NCI-H774 (cell line): ENCODE measurements around the gene HOXD4.

Source experiments
- DNase-seq: peaks from one replicate; lab custom pipeline; 2025; lab: John Stamatoyannopoulos, UW

HOXD4 gene

DNA sequence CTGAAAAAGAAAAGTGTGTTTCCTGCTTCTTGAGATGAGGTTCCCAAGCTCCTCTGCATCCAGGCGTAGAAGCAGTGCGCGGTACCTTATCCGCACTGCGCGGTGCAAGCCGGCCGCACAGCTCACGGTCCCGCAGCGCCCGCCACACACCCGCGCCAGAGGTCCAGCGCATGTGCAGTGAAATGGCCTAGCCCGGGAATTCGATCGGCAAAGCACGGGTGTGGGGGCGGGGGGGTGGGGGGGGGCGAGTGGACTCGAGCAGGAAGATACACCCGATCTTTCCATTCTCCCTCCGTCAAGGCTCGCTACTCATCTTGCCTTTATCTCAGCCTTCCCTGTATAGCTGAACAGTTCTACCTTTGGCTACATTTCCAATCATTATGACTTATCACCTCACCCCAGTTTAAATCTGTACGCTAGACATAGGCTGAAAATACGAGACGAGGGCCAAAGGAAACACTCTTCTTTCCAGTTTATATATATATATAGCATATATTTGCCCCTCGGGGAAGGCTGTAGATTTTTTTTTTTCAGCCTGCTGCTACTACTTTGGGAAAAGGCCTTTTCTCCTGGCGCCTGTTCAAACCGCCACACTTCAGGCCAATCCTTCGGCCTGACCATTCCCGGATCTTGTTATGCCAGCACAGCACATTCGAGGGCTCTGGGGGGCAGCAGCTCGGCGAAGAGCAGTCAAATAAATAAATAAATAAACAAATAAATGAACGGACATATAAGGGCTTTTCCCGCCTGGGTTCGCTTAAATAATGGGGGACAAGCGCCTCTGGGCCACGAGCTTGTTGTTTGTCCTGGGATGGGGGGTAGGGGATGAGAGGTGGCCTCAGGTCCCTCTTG, 11.5 kb upstream of the HOXD4 start:
- no peak for DNase-seq

DNA sequence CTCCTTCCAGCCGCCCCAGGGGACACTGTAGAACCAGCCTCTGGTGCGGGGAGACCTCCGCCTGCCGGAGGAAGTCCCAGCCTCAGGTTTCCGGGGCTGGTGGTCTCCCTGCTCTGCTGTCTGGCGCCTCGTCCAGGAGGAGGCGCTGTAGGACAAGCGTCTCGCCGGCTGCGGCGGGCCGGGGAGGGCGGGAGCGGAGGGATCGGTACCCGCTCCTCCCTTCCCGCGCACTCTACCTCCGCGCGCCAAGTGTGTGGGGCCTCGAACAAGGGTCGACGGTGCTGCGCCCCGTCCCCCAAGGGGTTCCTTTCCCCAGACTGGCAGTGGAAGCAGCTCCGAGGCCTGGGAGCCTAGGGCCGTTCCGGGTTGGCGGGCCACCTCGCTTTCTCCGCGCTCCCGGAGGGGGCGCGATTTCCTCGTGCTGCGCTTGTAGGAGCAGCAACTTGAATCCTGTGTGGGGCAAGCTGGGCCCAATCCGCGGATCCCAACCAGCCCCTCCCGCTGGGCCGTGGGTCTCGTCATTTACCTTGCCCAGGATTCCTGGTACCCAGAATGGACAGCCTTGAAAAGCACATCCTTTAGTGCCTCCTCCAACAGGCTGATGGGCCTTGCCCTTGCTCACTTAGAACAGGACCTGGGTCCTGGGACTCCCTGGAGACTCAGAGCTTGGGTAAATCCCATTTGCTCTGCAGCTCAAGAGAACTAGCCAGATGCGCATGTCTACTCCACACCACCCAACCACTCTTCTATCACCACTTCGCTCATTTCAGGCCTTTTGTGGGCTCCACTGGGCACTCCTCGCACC, 10.6 kb upstream of the HOXD4 start:
- peak; percentile 75 for DNase-seq

DNA sequence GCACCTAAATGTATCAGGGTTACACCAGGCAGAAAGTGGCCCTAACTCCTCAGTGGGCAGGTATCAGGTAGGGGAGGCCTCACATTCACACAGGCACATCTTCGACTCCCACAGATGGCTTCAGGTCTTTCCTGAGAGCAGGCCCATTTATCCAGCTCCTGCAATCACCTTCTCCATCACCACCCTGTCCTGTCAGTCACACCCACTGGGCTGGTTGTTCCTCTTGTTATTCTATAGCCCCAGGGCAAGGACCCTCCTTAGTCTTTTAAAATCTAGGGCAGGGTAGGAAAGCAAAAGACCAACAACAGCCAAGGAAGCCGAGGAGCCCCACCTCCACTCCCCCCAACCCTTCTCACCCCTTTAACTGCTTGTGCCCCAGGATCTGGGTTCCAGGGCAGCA, 9.1 kb upstream of the HOXD4 start:
- no peak for DNase-seq

DNA sequence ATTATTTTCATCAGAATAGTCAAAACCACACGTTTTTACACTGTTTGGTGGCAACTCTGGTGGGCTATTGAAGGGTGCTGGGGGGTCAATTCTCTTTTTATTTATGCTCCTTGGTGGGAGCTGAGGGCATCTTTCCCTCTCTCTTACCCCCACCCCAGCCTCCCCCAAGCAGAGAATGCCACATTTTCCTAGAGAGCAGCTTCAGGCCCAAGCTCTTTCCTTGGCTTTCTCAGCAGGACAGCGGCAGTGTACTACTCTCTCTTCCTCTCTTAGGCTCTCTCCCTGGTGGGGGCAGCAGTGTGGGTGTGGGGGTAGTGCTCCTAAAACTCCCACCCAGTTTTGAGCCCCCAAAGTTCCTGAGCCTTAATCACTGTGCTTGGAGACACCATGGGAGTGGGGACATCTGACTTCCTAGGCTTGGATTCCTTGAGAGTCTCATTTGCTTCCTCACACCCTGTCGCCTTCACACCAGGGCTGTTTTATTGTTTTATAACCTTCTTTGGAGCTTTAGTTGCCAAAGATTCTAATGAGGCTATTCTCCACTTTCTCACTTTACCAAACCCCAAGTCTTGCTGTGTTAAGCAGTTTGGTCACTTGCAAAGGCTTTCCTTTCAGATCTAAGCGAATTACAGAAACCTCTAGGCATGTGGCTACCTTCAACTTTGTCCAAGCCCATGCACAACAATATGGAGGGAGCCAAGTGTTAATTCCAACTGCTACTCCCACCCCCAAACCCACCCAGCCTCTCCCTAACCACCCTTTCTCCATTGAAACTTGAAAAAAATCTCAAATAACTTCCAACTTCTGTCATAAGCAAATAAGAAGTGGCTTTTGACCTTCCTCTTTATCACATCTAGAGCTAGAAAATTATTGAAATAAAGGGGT, 6.0 kb upstream of the HOXD4 start:
- DNase-seq: no peak

DNA sequence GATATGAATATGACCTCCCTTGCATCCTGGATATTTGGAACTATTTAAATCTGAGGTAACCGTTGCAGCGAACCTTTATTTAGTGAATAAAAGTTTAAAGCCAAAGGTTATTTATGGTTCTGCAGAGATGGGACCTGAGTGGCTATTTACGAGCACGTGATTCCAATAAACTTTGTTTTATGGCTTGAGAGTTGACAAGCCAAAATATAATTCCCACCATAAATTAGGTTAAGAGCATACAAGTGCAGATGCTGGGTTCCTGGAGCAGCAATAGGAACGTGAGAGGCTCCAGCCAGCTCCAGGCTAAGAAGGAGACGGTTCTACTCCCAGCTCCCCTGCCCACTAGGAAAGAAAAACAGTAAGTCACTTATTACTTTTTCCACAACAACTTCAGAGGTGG, 5.2 kb upstream of the HOXD4 start:
- DNase-seq: no peak

DNA sequence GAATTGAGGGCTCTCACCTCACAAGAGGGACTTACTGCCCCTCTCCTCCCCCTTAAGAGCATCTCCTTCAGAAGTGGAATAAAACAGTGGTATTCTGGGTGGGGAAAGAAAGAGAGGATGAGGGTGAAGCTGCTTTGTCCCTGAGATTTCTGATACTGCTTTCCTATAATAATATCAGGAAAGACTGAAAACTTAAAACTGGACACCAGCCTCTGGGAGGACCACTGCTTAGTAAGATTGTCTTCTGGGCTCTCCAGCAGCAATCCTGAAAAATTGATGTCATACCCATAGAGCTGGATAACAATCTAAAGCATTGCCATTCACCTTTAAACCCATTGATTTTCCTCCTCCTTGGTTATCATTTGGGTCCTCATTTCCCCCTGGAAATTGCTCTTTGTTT, 4.7 kb upstream of the HOXD4 start:
- no peak for DNase-seq

DNA sequence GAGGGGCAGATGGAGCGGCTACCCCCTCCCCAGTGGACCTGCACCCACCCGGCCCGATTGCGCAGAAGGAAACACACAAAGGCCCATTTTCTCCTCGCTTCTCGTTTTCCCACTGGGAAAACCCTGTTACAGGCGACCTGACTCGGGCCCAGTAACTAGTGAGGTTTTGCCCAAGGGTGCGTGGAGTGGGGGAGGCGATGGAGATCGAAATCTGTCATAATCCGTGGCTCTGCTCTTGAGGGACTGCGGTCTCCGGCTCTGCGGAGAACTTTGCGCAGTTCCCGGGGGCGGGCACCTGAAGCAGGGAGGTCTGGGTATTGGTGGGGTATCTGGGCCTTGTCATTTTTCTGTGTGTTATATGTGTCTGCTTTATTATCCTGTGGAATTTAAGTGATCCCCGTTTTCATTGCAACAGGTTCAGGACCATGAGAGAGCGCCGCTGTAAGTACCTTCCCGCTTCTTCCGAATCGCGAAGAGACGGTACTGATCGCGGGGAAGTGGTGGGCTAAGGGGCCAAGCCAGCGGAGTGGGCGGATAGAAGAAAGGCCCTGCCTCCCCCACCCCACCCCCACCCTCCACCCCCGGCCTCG, 4.0 kb upstream of the HOXD4 start:
- no peak for DNase-seq

DNA sequence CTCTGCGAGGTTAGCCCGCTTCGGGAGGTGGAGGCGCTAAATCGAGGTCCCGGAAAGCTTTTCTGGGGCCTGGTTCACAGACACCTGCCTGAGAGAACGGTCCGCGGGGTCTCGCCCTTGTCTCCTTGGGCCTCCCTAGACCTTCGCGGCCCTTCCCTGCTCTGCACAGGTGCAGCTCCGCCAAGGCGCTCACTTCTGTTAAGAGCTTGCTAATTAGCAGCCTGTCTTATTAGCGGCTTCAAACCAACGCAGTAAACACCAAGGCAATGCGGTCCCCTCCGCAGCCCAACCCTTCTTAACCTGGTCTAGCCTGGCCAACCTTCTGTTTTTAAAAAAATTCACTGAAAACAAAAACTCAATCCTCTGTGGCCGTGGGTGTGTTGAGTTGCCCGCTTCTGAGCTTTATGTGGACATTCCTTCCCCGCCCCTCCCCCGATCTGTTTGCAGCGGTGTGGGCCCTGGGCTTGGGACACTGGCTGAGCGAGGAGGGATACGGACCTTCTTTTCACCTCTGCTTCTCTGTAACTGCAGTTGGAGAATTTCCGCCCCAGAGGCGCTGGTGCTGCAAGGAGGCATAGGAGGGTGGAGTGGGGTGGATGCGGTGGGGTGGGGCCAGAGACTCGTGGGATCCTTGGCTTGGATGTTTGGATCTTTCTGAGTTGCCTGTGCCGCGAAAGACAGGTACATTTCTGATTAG, 3.4 kb upstream of the HOXD4 start:
- no peak for DNase-seq

DNA sequence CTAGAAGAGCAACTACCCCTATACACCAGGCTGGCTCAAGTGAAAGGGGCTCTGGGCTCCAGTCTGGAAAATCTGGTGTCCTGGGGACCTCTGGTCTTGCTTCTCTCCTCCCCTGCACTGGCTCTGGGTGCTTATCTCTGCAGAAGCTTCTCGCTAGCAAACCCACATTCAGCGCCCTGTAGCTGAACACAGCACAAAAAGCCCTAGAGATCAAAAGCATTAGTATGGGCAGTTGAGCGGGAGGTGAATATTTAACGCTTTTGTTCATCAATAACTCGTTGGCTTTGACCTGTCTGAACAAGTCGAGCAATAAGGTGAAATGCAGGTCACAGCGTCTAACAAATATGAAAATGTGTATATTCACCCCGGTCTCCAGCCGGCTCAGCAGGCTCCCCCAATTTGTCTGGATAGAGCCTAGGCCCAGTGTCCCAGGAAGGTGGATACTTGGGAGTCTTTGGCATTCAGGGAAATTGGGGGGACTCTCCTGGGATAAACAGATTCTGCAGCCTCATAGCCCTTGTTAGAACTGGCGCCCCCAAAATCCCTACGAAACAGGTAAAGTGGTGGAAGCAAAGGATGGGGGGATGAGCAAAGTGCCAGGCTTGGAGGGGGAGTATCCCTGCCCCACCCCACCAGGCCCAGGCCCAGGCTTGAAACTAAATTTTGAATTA, 2.5 kb upstream of the HOXD4 start:
- no peak for DNase-seq

DNA sequence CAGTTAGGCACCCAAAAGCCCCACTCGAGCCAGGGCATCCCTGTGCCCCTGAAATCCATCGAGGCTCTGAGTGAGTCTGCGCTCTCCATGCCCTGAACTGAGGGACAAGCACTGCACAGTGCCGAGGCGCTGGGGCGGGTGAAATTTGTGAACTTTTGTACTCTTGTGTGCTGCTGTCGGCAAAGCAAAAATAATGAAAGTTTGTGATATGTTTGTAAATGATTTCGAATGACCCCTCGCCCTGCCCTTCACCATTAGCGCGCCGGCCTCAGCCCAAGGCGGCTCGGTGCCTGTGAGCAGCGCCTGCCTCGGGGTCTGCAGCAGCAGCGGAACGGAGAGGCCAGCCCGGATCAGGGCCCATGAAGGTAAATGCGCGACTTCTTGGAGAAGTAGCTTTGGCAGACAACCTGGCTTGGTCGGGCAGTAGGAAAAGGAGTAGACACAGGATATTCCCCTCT, 1.8 kb upstream of the HOXD4 start:
- DNase-seq: no peak

DNA sequence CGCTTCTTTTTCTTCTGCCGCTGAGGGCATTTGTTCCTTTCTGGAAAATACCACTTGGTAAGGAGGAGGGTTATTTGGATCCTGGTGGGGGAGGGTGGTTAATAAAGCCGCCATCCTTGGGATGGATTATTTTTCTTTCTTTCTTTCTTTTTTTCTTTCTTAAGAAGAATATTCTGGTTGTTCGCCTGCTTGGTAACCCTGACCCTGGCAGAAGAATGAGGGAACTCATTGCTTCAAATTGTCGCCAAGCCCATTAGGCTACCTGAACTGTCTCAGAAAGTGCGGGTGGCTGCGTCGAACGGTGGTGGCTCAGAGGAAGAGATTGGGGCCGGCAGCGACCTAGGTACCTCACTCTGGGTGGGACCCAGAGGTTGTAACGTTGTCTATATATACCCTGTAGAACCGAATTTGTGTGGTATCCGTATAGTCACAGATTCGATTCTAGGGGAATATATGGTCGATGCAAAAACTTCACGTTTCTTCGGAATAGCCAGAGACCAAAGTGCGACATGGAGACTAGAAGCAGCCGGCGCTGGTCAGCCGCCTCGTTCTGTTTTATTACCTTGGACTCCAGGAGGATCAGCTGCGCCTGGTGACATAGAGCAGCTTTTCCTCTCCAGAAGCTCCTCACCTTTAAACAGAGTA, 1.3 kb upstream of the HOXD4 start:
- DNase-seq: no peak

DNA sequence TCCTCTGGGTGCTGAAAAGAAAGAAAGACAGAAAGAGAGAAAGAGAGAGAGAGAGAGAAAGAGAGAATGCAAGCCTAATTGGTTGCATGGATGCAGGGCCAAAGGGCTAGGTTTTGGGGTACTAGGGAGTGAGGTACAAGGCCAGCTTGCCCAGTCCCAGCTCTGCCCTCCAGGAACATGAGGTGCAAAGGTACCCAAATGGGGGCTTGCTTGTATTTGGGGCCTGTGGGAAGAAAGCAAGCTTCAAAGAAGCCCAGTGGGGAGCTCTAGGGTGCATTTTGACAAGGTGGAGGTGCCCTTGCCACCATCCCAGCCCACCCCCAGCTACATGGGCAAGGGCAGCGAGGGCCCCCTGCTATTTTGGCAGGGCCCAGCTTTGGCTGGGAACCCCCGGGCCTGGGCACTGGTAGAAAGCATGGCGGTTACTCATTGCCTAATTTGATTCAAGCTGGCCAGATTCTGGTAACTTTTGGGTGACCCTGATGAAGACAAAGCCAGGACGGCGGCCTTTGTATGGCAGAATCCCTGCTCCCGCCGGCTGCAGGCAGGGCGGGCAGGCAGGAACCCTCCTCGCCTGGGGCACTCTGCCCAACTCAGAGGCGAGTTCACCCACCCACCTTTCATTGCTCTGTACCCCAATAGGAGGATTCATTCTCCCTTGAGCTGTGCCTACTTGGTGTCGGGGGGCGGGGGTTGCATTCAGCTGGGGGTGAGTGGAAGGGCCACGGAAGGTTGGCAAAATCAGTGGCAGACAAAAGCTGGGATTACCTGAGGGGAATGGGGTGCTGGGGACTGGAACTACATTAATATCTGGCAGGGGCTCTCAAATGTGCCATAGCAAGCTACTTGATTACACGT, 537 bp upstream of the HOXD4 start:
- no peak for DNase-seq

DNA sequence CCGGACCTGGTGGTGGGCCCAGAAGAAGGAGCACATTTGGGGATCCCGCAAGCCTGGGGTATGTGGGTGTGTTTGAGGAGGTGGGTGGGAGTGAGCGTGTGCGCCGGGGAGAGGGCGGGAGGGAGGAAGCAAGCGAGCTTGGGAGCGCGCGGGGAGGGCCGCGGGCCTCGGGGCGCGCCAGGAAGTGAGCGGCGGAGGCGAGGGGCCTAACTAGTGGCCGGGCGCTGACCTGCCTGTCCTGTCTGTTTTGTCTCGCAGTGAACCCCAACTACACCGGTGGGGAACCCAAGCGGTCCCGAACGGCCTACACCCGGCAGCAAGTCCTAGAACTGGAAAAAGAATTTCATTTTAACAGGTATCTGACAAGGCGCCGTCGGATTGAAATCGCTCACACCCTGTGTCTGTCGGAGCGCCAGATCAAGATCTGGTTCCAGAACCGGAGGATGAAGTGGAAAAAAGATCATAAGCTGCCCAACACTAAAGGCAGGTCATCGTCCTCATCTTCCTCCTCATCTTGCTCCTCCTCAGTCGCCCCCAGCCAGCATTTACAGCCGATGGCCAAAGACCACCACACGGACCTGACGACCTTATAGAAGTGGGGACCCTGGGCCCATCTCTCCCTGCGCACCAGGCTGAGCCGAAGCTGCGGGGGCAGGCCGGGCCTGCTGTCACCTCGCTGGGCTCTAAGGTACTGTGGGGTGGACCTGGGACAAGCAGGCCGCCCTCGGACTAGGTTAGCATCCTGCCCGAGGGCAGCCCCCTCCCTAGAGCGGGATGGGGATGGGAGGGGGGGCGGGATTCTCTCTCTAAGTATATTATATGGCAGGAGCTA, 1.2 kb downstream of the HOXD4 start:
- no peak for DNase-seq

DNA sequence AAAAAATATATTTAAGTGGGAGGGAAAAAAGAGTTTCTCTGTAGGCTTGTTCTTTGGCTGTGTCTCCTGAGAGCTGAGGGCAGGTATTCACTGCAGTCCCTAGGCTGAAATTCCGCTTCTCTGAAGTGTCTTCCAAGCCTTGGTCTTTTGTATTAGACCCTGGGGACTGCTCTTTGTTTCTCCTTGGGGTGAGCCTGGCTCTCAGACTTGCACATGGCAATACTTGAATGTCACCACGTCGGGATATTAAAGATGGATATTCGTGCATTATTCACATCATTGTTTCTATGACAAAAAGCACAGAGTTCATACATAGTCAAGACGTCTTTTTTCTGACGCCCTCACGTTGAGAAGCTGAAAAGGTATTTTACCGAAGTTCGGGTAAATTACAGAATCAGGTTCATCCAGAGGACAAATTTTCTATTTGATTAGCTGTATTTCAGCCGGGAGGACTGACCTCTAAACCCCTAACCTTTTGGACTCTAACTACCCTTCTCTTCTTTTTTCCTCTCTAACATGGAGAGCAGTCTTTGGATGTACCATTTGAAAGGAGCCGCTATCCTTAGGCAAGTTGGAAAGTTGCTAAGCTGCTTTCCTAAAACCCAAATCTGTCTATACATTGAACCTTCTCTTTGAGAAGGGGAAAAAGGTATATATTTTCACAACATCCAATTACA, 3.4 kb downstream of the HOXD4 start:
- DNase-seq: no peak

DNA sequence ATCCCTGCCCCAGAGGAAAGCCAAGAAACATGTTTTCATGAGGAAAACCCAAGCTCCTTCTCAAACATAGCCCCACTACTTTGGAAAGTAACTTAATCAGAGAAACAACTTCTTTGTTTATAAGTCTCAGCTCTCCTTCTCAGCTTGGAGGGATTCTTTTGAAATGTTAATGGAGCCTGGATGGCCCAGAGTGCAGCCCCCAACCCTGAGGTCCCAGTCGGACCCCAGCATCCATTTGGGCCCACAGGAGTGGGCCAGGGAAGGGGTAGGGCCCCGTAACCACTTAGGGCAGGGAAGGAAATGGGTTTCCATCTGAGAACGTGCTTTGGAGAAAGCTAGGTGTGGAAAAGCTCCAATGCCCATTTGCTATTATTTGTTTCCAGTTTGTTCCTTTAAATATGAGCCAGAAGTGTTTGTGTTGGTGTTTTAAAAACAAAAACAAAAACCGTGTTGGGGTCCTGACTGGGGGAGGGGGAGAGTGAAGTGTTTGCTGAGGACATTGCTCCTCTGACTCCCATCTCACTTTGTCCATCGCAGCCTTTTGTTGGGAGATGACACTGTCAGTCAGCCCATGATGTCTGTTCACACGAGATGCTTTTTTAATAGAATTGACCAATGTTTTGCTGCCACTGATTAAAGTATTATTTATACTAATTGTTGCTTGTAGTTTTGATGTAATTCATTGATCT, 4.2 kb downstream of the HOXD4 start:
- no peak for DNase-seq

DNA sequence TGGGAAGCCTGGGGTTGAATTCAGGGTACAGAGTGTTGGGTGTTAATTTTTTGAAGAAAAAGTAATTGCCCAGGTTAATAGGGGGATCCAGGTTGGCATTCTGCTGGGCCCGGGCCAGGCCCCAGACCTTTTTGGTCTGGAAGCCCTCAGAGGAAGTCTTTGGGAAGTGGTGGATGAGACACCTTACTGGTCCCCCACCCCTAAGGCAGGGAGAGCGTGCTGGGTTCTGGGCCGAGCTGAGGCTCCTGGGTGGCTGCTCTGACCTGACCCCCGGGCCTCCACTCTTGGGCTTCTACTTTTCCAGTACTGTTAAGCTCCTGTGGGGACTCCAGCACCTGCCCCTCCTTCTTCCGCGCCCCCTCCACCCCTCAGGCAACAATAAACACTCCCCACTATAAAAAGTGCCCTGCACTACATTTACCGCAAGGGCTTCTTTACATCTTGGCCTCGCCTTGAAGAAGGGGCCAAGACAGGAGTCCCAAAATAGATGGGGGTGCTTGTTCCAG, 5.0 kb downstream of the HOXD4 start:
- DNase-seq: no peak
